Calu3 (cell line): Measurements from ENCODE around the gene MRPS35. TPM values are rescaled to one million over a fixed set of nuclear protein-coding genes. Genes with fewer than 3 reads are reported as not detected.

Source experiments
- BruUV-seq: library from RNA; stranded (reverse); fragments of 400-500 nt; replicated peaks from 2 replicates; lab custom pipeline; 2021; lab: Mats Ljungman, UMichigan
- CTCF ChIA-PET: fragments of 300-600 bp; sonication (Branson Sonifier 250); formaldehyde crosslinking; loops from one replicate; lab custom pipeline; 2022; ENCODE audit warnings: antibody characterized with exemption; lab: Charles Lee
- DNase-seq: peaks from one replicate; pipeline ENCODE4 v3.0.0; 2022
- H3K27ac Mint-ChIP-seq: one replicate; pipeline ENCODE4 v1.8.0; 2022; ENCODE audit warnings: mixed read lengths; ENCODE audit not compliant: unreplicated experiment
- H3K27me3 Mint-ChIP-seq: one replicate; pipeline ENCODE4 v1.8.0; 2022; ENCODE audit warnings: mixed read lengths; ENCODE audit not compliant: unreplicated experiment
- H3K36me3 Mint-ChIP-seq: one replicate; pipeline ENCODE4 v1.8.0; 2022; ENCODE audit warnings: mild to moderate bottlenecking, moderate library complexity, mixed read lengths; ENCODE audit not compliant: insufficient read depth, unreplicated experiment
- H3K4me1 Mint-ChIP-seq: one replicate; pipeline ENCODE4 v1.8.0; 2022; ENCODE audit warnings: mild to moderate bottlenecking, low read depth, mixed read lengths; ENCODE audit not compliant: unreplicated experiment
- H3K4me3 Mint-ChIP-seq: one replicate; pipeline ENCODE4 v1.8.0; 2022; ENCODE audit warnings: mild to moderate bottlenecking, low read depth, moderate library complexity, mixed read lengths; ENCODE audit not compliant: unreplicated experiment
- H3K9me3 Mint-ChIP-seq: one replicate; pipeline ENCODE4 v1.8.0; 2022; ENCODE audit warnings: low read depth, mixed read lengths; ENCODE audit not compliant: unreplicated experiment
- CTCF ChIP-seq: fragments of 200-600 bp; IDR thresholded peaks from one replicate; pipeline ENCODE4 v1.8.0; 2022; ENCODE audit warnings: antibody characterized with exemption; ENCODE audit not compliant: unreplicated experiment
- intact Hi-C: fragments of 100-400 bp; cut with micrococcal nuclease; formaldehyde crosslinking; loops from one replicate; pipeline ENCODE4 v1.10.0; 2022; ENCODE audit not compliant: unreplicated experiment
- total RNA-seq: library from RNA; stranded (reverse); gene quantifications from 2 replicates; pipeline ENCODE4 v1.2.3, GENCODE V29; 2022

Gene MRPS35
- total RNA-seq, 1 experiment from 2014 or later = 70.5 TPM

DNA sequence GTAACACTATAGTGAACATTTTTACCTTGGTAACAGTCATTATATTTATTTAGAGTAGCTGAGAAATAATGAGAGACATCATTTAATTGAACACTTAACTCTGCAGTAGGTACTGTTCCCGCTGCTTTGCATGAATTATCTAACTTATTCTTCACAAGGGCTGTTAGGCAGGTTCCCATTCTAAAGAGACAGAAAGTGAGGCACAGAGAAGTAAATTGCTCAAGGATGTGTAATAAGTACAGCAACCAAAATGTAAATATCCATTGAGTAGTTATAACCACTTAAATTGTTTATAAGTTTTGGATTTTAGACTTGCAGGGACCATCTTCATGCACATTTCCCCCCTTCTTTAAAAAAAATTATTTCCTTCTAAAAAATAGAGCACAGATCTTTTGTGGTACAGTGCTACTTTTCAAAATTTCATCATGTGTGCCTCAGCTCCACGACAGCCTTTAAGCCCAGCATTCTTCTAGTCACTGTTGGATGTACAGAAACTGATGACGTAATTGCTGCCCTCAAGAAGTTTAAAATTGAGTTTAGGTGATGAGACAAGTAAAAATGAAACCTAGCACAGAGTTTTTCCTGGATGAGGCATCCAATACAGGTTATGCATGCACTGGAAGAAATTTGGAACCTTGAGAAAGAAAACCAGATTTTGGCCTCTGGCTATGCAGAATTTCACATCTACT lies 75.4 kb downstream of the MRPS35 start:
- Mint-ChIP-seq H3K36me3 (peaks cover 1% of the 10 kb centered on the region), H3K27me3 (no peaks in the 10 kb centered on the region), H3K4me3 (no peak overlapping the region), H3K4me1 (peaks cover 12% of the 10 kb centered on the region), H3K9me3 (no peaks in the 10 kb centered on the region), H3K27ac (no peak overlapping the region)
- DNase-seq = no peak
- intact Hi-C loops = no loop called here
- TF ChIP-seq CTCF = no peak
- CTCF ChIA-PET = no interaction called here
- no TSS peak for BruUV-seq

- intact Hi-C loops = no loop called here
- no peaks in the 10 kb centered on the region for H3K36me3 Mint-ChIP-seq
- no peak overlapping the region for H3K4me3 Mint-ChIP-seq
- TF ChIP-seq CTCF = no peak
- BruUV-seq = no TSS peak
- H3K4me1 Mint-ChIP-seq = no peaks in the 10 kb centered on the region
- H3K27me3 Mint-ChIP-seq = no peaks in the 10 kb centered on the region
- H3K27ac Mint-ChIP-seq = no peak overlapping the region
- CTCF ChIA-PET = interaction anchor here (0.7 kb wide), 1 partner anchor 608 kb away, joined by 4 read pairs; no protein-coding TSS in a partner anchor
- H3K9me3 Mint-ChIP-seq = no peaks in the 10 kb centered on the region
- DNase-seq = no peak
These were observed 76.9 kb downstream of the MRPS35 start for GRCh38 chr12:27787559-27787958.

GRCh38 chr12:27790179-27790578 lies 79.5 kb downstream of the MRPS35 start:
- Mint-ChIP-seq H3K4me1 (no peaks in the 10 kb centered on the region), H3K27ac (no peak overlapping the region), H3K9me3 (no peaks in the 10 kb centered on the region), H3K27me3 (no peaks in the 10 kb centered on the region), H3K4me3 (no peak overlapping the region), H3K36me3 (no peaks in the 10 kb centered on the region)
- no peak for TF ChIP-seq CTCF
- DNase-seq = no peak
- CTCF ChIA-PET = no interaction called here
- no TSS peak for BruUV-seq
- intact Hi-C loops = no loop called here

- no peak for TF ChIP-seq CTCF
- BruUV-seq = no TSS peak
- Mint-ChIP-seq H3K27me3 (no peaks in the 10 kb centered on the region), H3K4me1 (no peaks in the 10 kb centered on the region), H3K4me3 (no peak overlapping the region), H3K36me3 (no peaks in the 10 kb centered on the region), H3K27ac (no peak overlapping the region), H3K9me3 (no peaks in the 10 kb centered on the region)
- intact Hi-C loops = no loop called here
- CTCF ChIA-PET = no interaction called here
- DNase-seq = no peak
These were observed 84.4 kb downstream of the MRPS35 start for GRCh38 chr12:27794818-27795584.
